DND-41 (cell line): ENCODE results near the gene MED29.

ENCODE experiments used
- ATAC-seq: fragments of 200-7000 bp; cut with Tn5 transposase; 3 replicates; pipeline ENCODE4 v1.9.1; 2021; ENCODE audit warnings: low read depth; ENCODE audit not compliant: insufficient read depth
- DNase-seq: peaks from one replicate; pipeline ENCODE4 v3.0.0-alpha.2; 2020
- H2AFZ ChIP-seq: 2 replicates; pipeline ENCODE4 v1.6.0; 2012; ENCODE audit warnings: low read depth, low read length
- H3K27ac ChIP-seq: 2 replicates; pipeline ENCODE4 v1.5.1; 2012; ENCODE audit warnings: low read length, inconsistent platforms
- H3K27me3 ChIP-seq: fragments of 200-600 bp; sonication (generic); 2 replicates; pipeline ENCODE4 v1.6.0; 2012; ENCODE audit warnings: low read length, mild to moderate bottlenecking, inconsistent platforms; ENCODE audit not compliant: insufficient read depth, poor library complexity
- H3K36me3 ChIP-seq: 2 replicates; pipeline ENCODE4 v1.5.1; 2012; ENCODE audit warnings: low read length, inconsistent platforms; ENCODE audit not compliant: insufficient read depth
- H3K4me1 ChIP-seq: 2 replicates; pipeline ENCODE4 v1.5.1; 2012; ENCODE audit warnings: mild to moderate bottlenecking, low read length; ENCODE audit not compliant: insufficient read depth
- H3K4me2 ChIP-seq: 2 replicates; pipeline ENCODE4 v1.6.0; 2012; ENCODE audit warnings: mild to moderate bottlenecking, moderate library complexity, low read length, inconsistent platforms; ENCODE audit not compliant: insufficient read depth
- H3K4me3 ChIP-seq, 2 experiments: fragments of 200-600 bp in 1 of 2; shearing (Covaris generic) in 1 of 2; 2 replicates each; pipeline ENCODE4 v1.5.1; 2012 to 2016; ENCODE audit warnings: inconsistent platforms in 2 of 2, low read length in 2 of 2, mild to moderate bottlenecking in 2 of 2, low read depth in 1 of 2, moderate library complexity in 1 of 2
- H3K79me2 ChIP-seq: 2 replicates; pipeline ENCODE4 v1.6.0; 2012; ENCODE audit warnings: low read length, inconsistent platforms; ENCODE audit not compliant: insufficient read depth
- H3K9ac ChIP-seq: 2 replicates; pipeline ENCODE4 v1.6.0; 2012; ENCODE audit warnings: low read depth, mild to moderate bottlenecking, inconsistent platforms, low read length, moderate library complexity
- H3K9me3 ChIP-seq: 2 replicates; pipeline ENCODE4 v1.5.1; 2012; ENCODE audit warnings: low read length, moderate library complexity, mild to moderate bottlenecking, inconsistent platforms; ENCODE audit not compliant: insufficient read depth, severe bottlenecking
- H4K20me1 ChIP-seq: 2 replicates; pipeline ENCODE4 v1.6.0; 2012; ENCODE audit warnings: low read length; ENCODE audit not compliant: insufficient read depth
- EZH2 ChIP-seq: IDR thresholded peaks from 3 replicates; pipeline ENCODE4 v1.6.1; 2012; ENCODE audit warnings: borderline replicate concordance, low read depth, mild to moderate bottlenecking, moderate library complexity, low read length, inconsistent platforms; ENCODE audit not compliant: severe bottlenecking
- TF ChIP-seq, protein P1 (sequence below): IDR thresholded peaks from 2 replicates; pipeline ENCODE4 v1.5.1; 2012; ENCODE audit warnings: borderline replicate concordance, low read length, moderate library complexity, mild to moderate bottlenecking; ENCODE audit not compliant: poor library complexity, severe bottlenecking; ENCODE audit errors: extremely low read depth

MED29 gene

DNA sequence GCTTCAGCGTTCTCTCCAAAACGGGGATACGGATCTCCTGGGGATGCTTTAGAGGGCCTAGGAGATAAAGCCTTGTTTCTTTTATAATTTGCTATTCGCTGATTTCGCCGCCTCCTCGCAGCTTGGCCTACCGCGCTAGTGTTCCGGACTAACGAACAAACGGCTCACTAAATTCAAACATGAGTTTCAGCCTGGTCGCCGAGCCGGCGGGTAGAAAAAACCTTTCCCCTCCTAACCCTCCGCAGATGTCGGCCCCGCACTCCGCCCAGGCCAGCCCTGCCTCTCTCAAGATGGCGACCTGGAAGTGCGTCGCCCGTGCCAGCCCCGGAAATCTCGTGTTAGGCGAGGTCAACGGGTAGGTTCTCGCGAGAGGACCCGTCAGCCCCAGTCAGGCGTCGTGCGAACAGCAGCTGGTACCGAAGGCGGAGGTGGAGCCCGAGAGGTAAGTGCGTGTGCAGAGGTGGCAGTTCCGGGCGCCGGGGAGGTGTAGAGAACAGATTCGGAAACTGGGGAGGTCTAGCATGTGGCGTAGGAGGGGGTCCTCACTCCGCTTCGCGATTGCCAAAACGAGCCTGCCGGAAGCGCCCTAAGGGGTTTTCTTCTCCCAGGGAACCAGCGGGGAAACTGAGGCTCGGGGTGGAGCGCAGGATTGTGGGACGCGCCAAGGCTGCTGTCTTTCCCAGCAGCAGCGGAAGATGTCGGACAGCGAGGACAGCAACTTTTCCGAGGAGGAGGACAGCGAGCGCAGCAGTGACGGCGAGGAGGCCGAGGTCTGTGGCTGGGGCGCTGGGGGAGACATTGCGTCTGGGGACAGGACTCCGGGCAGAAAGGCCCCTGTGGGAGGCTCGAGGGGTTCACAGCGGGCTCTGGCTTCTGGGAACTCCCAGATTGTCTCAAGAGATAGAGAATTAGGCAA, 54.3 kb downstream of the MED29 start, which contains the start of gene SUPT5H:
Gene SUPT5H (plus strand): TSS at position 387 of the 916 bp plus-strand sequence. CDS start 309 bp downstream, at position 696.
- Histone ChIP-seq H4K20me1 (peaks cover 19% of the 10 kb centered on the region), H3K4me1 (peaks cover 47% of the 10 kb centered on the region), H3K9me3 (no peaks in the 10 kb centered on the region), H3K27ac (peak within 1 kb of the TSS; percentile 95), H3K79me2 (peaks cover 62% of the 10 kb centered on the region), H3K4me3 (peak within 1 kb of the TSS; percentile 84 to 93), H3K9ac (peak within 1 kb of the TSS; percentile 83), H3K36me3 (peaks cover 24% of the 10 kb centered on the region), H3K27me3 (no peaks in the 10 kb centered on the region), H2AFZ (peak within 1 kb of the TSS; percentile 88), H3K4me2 (peak within 1 kb of the TSS; percentile 67)
- DNase-seq (peak; percentile 97), ATAC-seq (peak; percentile 99)
- TF ChIP-seq, protein P1, sequence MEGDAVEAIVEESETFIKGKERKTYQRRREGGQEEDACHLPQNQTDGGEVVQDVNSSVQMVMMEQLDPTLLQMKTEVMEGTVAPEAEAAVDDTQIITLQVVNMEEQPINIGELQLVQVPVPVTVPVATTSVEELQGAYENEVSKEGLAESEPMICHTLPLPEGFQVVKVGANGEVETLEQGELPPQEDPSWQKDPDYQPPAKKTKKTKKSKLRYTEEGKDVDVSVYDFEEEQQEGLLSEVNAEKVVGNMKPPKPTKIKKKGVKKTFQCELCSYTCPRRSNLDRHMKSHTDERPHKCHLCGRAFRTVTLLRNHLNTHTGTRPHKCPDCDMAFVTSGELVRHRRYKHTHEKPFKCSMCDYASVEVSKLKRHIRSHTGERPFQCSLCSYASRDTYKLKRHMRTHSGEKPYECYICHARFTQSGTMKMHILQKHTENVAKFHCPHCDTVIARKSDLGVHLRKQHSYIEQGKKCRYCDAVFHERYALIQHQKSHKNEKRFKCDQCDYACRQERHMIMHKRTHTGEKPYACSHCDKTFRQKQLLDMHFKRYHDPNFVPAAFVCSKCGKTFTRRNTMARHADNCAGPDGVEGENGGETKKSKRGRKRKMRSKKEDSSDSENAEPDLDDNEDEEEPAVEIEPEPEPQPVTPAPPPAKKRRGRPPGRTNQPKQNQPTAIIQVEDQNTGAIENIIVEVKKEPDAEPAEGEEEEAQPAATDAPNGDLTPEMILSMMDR = peak; percentile 7
- TF ChIP-seq EZH2 = no peak

- H4K20me1 ChIP-seq = peaks cover 25% of the 10 kb centered on the region
- H3K4me3 ChIP-seq = peak overlapping the region; percentile 84 to 93; a peak in 3 of 4 replicates
- peaks cover 38% of the 10 kb centered on the region for H3K4me1 ChIP-seq
- peaks cover 27% of the 10 kb centered on the region for H3K36me3 ChIP-seq
- H3K27me3 ChIP-seq = no peaks in the 10 kb centered on the region
- H3K27ac ChIP-seq = peak overlapping the region; percentile 80
- DNase-seq (no peak), ATAC-seq (no peak)
- H2AFZ ChIP-seq = no peak overlapping the region
- peaks cover 72% of the 10 kb centered on the region for H3K79me2 ChIP-seq
- TF ChIP-seq, protein P1 = no peak
- no peak for TF ChIP-seq EZH2
- H3K9ac ChIP-seq = peak overlapping the region; percentile 83
- H3K4me2 ChIP-seq = peak overlapping the region; percentile 67
- H3K9me3 ChIP-seq = no peaks in the 10 kb centered on the region
These were observed 55.3 kb downstream of the MED29 start for GRCh38 chr19:39446365-39447084.

GRCh38 chr19:39448271-39448670, 57.1 kb downstream of the MED29 start:
- H3K4me2 ChIP-seq = peak overlapping the region; percentile 67

More at GRCh38 chr19:39448271-39448670, 57.1 kb downstream of the MED29 start:
- Histone ChIP-seq H3K9me3 (no peaks in the 10 kb centered on the region), H3K4me3 (no peak overlapping the region; a peak in 1 of 4 replicates), H2AFZ (no peak overlapping the region), H3K79me2 (peaks cover 89% of the 10 kb centered on the region), H4K20me1 (peaks cover 40% of the 10 kb centered on the region), H3K36me3 (peaks cover 43% of the 10 kb centered on the region), H3K9ac (peak overlapping the region; percentile 10; the same call in 1 of the 2 replicates), H3K27ac (0 out of 2 replicates have a peak overlapping the region, but pooled peaks have one; percentile 16), H3K4me1 (peaks cover 38% of the 10 kb centered on the region), H3K27me3 (no peaks in the 10 kb centered on the region)
- ATAC-seq = no peak
- no peak for TF ChIP-seq EZH2
- TF ChIP-seq, protein P1 = no peak
- DNase-seq = no peak
